Pons (tissue), 1 donor: ENCODE results near the gene PTGFRN.
A peak's percentile ranks its signal among the peaks of the same experiment; 100 is the strongest.
"Not testable (repeated sequence)": the region's sequence is repeated elsewhere in the genome, so short reads cannot be mapped to it uniquely, and the experiment has no call there.

Source experiments
- DNase-seq: peaks from one replicate; pipeline ENCODE4 v3.0.0-alpha.2; 2016; ENCODE audit warnings: low spot score

The PTGFRN gene

GRCh38 chr1:116971965-116972673 lies 62.4 kb downstream of the PTGFRN start:
- no peak for DNase-seq

- DNase-seq, result no peak
Measured at GRCh38 chr1:116972674-116973030, 62.9 kb downstream of the PTGFRN start.

- not testable (repeated sequence) for DNase-seq
Measured at GRCh38 chr1:116980309-116980708, 70.6 kb downstream of the PTGFRN start.

- no peak for DNase-seq
Measured at GRCh38 chr1:116981521-116982037, 71.9 kb downstream of the PTGFRN start.

GRCh38 chr1:116982319-116983004 lies 72.7 kb downstream of the PTGFRN start:
- no peak for DNase-seq

GRCh38 chr1:116983112-116983511 lies 73.4 kb downstream of the PTGFRN start:
- no peak for DNase-seq

- no peak for DNase-seq
Measured at GRCh38 chr1:116983678-116984077, 74.0 kb downstream of the PTGFRN start.

GRCh38 chr1:116984406-116985160 lies 74.9 kb downstream of the PTGFRN start:
- DNase-seq, result no peak

GRCh38 chr1:116986421-116987255 lies 76.9 kb downstream of the PTGFRN start:
- DNase-seq, result no peak

- no peak for DNase-seq
Measured at GRCh38 chr1:116987256-116987555, 77.5 kb downstream of the PTGFRN start.

- DNase-seq, result no peak
Measured at GRCh38 chr1:116988248-116988647, 78.5 kb downstream of the PTGFRN start.

GRCh38 chr1:116988908-116989307 lies 79.2 kb downstream of the PTGFRN start:
- DNase-seq, result no peak

GRCh38 chr1:116989835-116990234 lies 80.1 kb downstream of the PTGFRN start:
- DNase-seq, result no peak

- peak; percentile 41 for DNase-seq
Measured at GRCh38 chr1:116990612-116991151, 81.0 kb downstream of the PTGFRN start.

- DNase-seq, result no peak
Measured at GRCh38 chr1:116991171-116991845, 81.6 kb downstream of the PTGFRN start.

- no peak for DNase-seq
Measured at GRCh38 chr1:116991918-116992317, 82.2 kb downstream of the PTGFRN start.

GRCh38 chr1:116993286-116993685 lies 83.6 kb downstream of the PTGFRN start:
- DNase-seq, result no peak

- DNase-seq, result no peak
Measured at GRCh38 chr1:116994411-116994810, 84.7 kb downstream of the PTGFRN start.

GRCh38 chr1:116997066-116997465 lies 87.3 kb downstream of the PTGFRN start:
- no peak for DNase-seq

GRCh38 chr1:116997636-116998035 lies 87.9 kb downstream of the PTGFRN start:
- DNase-seq, result no peak

- DNase-seq, result no peak
Measured at GRCh38 chr1:116999596-116999995, 89.9 kb downstream of the PTGFRN start.
